HG03025 (cell line): ENCODE measurements around the gene BUD13.
A peak's percentile ranks its signal among the peaks of the same experiment; 100 is the strongest.
"Not testable (repeated sequence)": the region's sequence is repeated elsewhere in the genome, so short reads cannot be mapped to it uniquely, and the experiment has no call there.

Experiments used
- ATAC-seq: cut with Tn5 transposase; IDR thresholded peaks from one replicate; pipeline ENCODE4 v1.9.1; 2021; ENCODE audit warnings: mild to moderate bottlenecking, moderate library complexity; ENCODE audit not compliant: unreplicated experiment, low FRiP score

The BUD13 gene, protein sequence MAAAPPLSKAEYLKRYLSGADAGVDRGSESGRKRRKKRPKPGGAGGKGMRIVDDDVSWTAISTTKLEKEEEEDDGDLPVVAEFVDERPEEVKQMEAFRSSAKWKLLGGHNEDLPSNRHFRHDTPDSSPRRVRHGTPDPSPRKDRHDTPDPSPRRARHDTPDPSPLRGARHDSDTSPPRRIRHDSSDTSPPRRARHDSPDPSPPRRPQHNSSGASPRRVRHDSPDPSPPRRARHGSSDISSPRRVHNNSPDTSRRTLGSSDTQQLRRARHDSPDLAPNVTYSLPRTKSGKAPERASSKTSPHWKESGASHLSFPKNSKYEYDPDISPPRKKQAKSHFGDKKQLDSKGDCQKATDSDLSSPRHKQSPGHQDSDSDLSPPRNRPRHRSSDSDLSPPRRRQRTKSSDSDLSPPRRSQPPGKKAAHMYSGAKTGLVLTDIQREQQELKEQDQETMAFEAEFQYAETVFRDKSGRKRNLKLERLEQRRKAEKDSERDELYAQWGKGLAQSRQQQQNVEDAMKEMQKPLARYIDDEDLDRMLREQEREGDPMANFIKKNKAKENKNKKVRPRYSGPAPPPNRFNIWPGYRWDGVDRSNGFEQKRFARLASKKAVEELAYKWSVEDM

DNA sequence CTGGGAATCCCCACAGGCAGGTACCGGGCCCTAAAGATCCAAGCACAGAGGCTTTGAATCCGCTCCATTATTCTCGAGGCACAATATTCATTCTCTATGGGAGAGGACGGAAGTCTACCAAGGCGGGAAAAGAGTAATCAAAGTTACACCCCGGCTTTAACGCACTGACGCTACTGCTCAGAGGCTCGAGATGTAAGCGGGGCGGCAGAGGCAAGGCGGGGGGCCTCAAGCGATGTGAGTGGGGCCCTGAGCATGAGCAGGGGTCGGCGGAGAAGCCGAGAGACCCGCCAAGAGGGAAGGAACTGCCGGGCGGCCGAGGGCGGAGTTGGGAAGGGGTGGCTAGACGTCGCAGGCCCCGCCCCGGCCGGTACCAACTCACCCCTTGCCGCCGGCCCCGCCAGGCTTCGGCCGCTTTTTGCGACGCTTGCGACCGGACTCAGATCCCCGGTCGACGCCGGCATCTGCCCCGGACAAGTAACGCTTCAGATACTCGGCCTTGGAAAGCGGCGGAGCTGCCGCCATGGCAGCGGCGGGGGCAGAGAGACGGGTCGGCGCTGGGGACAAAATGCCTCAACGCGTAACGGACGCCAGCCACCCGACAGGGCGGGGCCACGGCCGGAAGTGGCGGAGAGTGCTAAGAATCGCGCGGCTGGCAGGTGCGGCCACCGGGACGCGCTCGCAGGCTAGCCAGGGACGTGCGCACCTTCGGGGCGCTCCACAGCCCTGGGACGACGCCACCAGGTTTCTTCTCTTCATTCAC is at the start of gene BUD13:
Gene BUD13 (minus strand): TSS at position 545 of the 760 bp plus-strand sequence. CDS start 23 bp downstream, at position 522.
- peak; percentile 85 for ATAC-seq

DNA sequence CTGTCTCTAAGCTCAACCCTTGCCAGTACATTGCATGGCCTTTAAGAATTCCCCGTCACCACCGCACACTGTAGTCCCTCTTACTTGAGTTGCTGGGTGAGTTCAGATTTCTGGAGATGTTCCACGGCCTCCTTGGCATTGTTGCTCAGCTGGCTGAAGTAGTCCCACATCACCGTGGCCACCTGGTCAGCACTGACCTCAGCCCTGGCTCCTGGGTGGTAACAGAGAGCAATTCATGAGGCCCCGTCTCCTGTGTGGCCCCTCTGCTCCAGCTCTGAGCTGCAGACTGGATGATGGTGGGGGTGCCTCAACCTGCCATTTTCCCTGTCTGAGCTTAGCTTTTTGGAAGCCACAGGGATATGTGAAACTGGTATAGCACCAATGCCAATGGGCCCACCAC is 49.8 kb upstream of the BUD13 start:
- no peak for ATAC-seq

DNA sequence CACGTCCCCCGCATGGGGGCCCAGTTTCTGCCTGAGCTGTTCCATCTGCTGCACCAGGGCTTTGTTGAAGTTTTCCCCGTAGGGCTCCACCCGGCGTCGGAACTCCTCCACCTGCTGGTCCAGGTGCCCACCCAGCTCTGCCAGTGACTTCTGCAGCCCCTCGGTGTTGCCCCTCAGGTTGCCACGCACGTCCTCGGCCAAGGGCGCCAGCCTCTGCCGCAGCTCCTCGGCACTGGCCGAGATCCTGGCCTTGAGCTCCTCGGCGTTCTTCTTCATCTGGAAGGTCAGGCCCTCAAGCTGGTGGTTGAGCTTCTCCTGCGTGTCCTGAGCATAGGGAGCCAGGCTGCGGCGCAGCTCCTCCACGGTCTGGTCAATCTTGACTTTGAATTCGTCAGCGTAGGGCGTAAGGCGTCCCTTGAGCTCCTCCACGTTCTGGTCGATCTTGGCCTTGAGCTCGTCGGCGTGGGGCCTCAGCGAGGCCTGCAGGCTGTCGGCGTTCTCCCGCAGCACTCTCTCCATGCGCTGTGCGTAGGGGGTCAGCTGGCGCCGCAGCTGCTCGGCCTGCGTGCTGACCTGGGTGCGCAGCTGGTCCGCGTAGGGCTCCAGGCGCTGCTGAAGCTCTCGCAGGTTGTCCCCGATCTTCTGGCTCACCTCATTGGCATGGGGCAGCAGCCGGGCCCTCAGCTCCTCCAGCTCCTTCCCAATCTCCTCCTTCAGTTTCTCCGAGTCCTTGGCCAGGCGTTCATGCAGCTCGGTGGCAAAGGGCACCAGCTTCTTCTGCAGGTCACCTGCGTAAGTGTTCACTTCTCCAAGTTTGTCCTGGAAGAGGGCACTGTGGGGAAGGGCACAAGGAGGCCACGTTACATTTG is 48.5 kb upstream of the BUD13 start:
- ATAC-seq: no peak

DNA sequence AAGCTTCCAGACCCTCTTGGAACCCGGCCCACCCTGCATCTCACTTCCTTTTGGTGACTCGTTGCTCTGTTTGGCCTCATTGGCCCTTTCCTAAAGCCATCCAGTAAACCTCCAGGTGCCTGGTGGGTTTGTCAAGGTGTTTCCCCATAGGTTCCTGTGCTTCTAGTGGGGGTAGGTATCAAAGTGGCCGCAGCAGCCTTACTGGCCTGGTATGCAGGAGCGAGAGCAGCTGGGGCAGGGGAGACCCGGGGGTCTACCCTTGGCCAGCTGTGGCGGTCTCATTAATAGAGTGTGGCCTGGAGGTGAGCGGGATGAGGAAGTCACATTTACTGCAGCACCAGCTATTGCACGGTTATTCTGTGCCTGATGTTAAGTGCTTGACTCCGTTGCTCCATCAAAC is 46.3 kb upstream of the BUD13 start:
- ATAC-seq: no peak

DNA sequence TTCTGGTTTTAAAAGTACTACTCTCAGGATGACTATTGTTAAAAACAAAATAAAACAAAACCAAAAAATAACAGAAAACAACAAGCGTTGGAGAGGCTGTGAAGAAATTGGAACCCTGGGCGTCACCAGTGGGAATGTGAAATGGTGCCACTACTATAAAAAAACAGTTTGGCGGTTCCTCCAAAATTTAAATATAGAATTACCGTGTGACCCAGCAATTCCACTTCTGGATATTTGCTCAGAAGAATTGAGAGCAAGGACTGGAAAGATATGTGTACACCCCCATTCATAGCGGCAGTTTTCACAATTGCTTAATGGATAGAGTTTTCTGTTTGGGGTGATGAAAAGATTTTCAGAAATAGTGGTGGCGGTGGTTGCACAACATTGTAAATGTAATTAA is 41.7 kb upstream of the BUD13 start:
- ATAC-seq: no peak

DNA sequence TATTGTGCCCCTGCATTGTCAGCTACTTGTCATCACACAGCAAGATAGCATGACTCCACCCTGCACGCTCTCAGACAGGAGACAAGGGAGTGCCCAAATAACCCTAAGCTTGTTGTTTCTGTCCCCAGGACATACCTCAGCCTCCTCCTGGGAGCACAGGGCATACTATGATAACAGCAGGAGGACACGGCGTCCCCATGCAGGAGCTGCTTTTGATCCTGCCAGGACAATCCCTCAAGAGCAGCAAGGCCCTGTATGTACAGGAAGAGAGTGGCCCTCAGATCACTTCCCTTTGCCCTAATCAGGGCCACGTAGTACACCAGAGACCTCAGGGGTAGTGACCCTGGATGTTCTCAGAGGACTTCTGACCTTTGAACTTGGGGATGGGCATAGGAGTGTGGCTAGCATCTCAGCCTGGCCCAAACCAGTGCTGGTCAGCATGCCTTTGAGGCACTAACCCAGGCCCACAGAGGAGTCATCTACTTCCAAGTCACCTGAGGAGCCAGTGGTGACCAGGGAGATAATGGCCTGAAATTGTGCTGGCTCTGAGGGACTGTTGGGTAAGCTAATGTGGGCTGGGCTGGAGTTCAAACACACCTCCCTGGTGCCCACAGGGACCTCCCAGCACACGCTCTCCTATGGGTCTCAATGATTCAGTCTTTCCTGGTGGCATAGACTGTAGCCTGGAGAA is 41.1 kb upstream of the BUD13 start:
- ATAC-seq: no peak

DNA sequence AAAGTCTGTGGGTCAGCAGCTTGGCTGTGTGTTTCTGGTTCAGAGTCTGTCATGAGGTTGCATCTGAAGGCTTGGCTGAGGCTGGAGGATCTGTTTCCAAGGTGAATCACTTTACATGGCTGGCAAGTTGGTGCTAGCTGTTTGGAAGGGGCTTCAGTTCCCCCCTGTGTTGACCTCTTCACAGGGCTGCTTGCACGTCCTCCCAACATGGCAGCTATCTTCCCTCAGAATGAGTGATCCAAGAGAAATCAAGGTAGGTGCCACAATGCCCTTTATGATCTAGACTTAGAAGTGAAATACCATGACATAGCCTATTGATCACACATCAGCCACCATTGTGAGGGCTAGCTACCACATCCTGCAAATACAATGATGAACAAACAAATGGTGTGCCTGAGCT is 40.4 kb upstream of the BUD13 start:
- no peak for ATAC-seq

DNA sequence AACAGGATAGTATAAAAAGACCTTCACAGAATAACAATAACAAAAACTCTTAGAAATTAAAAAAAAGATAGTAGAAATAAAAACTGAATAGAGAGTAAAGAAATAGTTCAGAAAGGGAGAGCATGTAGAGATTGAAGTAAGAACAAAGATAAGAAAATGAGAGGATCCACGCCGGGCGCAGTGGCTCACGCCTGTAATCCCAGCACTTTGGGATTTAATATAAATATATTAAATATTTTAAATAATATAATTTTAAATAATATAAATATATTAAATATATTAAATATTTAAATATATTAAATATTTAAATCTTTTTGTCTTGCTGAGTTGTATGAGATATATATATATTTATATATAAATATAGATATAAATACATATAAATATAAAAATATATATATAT is 39.3 kb upstream of the BUD13 start:
- no peak for ATAC-seq

DNA sequence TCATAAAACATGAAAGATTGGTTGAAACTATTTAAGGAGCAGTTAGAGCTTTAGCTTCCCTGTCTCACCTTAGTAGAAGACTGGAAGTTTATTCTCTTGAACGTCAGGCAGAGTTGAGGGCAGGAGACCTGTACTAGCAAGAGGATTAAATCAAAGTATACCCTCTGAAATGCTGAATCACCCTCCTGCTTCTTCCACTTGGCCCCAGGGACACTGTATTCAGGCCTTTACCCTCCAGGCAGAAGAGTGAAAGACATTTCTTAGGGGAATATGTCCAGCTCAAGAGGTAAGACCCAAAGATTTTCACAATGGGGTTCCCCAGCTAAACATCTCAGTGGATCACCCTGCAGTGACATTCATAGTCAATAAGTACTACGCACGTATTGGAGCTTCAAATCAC is 38.4 kb upstream of the BUD13 start:
- no peak for ATAC-seq

DNA sequence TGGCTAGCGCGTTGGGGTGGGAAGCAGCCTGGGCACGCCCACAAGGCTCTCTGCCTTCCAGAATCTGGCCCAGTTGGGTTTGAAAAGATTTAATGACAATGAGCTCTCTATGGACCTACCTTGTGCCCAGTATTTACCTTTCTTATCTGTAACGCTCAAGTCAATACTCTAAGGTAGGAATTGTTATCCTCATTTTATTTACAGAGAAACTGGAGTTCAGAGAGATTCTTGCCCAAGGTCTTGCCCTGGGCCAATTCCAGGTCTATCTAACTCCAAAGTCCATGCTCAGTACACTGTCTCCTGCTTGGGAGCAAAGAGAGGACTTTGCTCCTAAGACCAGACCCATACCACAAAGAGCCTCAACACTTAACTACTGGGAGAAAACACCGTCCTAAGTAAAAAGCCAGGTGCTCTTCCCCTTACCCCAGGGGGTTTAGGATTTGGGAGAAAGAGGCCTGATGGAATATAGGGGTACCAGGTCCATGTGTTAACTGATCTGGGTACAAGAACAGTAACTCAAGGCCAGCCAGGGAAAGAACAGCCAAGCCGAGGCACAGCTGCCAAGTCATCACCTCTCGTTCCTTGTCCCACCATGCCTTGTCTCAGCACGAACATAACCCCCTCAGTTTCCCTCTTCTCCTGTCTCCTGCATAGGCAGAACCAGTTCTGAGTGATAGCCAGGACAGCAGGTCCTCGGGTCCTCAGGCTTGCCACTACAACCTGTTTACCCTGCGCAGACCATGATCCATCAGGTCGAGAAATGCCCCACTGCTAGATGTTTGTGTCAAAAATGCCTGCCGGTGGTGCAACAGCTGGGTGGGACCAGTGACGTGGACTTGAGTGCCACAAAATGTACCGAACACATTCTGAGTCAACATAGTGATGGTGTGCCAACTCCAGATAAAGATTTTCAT is 35.7 kb upstream of the BUD13 start:
- ATAC-seq: no peak

DNA sequence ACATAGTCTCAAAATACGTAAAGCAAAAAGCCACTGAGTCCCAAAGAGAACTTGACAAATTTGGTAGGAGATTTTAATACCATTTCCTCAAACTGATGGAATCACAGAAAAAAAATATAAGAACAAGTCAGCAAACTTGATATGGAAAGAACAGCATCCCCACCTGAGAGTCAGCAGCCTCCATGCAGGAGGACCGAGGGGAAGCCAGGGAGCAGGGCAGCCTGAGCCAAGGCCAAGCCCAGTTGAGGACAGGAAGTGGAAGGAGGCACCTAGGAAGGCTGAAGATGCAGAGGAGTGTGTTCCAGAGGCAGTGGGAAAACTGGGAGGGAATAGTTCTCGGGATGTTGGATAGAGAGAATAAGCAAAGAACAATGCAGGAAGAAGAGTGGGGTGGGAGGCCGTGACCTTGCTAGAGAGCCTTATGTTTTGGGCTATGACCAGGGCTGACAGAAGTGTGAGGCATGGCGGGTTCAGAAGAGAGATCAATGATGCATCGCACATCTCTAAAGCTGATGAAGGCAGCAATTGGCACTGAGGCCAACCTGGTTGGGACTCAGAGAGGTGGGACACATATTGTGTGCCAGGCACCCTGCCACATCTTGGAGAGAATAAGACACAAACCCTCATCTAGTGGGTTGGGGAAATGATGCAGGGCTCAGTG is 34.9 kb upstream of the BUD13 start:
- ATAC-seq: no peak

DNA sequence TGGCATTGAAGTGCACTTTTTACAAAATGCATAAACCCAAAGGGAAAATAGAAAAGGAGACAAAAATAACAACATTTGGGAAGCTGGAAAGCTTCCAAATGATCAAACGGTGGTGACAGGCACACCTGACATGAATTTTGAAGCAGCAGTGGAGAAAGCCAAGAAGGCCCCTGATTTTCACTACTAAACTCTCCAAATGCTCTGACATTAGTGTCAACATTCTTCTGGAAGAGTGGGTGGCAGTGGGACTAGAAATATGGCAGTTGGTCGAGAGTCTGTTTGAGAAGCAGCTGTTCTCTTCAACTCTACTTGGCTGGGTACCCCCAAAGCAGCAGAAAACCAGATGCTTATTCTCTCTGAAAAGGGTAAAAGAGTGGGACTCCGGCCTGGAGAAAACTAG is 31.2 kb upstream of the BUD13 start:
- no peak for ATAC-seq

DNA sequence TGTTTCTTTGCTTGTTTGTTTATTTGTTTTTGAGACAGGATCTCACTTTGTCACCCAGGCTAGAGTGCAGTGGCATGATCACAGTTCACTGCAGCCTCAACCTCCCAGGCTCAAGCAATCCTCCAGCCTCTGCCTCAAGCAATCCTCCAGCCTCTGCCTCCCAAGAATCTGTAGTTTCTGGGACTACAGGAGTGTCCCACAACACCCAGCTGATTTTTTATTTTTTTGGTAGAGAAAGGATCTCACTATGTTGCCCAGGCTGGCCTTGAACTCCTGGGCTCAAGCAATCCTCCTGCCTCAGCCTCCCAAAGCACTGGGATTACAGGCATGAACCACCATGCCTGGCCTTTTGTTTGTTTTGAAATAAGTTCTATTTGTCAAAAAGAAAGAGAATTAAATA is 28.9 kb upstream of the BUD13 start:
- not testable (repeated sequence) for ATAC-seq

DNA sequence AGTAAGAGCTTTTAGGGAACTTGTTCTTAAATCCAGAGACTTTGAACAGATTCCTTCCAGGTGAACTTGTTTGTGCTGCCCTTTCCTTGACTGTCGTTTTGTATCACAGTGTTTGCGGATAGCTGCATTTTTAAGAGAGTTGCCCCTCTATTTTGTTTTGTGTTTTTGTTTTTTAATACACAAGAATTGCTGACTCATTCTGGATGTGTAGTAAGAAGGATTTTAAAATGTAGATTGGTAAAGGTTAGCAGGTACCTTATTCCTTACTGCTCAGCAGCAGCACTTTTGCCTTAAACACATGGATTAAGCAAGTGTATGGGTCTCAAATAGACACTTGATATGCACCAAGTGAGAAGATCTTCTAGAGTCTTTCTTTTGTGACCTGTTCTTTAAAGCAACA is 27.8 kb upstream of the BUD13 start:
- ATAC-seq: no peak

DNA sequence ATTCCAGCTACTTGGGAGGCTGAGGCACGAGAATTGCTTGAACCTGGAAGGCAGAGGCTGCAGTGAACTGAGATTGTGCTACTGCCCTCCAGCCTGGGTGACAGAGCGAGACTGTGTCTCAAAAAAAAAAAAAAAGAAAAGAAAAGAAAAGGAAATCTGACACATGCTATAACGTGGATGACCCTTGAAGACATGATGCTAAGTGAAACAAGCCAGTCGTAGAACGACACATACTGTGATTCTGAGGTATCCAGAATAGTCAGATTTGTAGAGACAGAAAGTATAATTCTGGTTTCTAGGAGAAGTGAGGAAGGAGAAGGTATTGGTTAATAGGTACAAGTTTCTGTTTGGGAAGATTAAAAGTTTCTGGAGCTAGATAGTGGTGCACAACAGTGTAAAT is 25.6 kb upstream of the BUD13 start:
- no peak for ATAC-seq

DNA sequence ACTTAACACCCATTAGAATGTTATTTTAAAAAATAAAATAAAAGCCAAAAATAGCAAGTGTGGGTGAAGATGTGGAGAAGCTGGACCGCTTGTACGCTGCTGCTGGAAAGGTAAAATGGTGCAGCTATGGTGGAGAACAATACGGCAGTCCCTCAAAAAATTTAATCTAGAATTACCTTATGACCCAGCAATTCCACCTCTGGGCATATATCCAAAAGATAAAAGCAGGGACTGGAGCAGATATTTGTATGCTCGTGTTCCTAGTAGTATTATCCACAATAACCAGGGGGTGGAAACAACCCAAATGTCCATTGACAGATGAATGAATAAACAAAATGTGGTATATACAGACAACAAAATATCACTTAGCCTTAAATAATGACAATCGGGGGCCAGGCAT is 25.0 kb upstream of the BUD13 start:
- no peak for ATAC-seq

DNA sequence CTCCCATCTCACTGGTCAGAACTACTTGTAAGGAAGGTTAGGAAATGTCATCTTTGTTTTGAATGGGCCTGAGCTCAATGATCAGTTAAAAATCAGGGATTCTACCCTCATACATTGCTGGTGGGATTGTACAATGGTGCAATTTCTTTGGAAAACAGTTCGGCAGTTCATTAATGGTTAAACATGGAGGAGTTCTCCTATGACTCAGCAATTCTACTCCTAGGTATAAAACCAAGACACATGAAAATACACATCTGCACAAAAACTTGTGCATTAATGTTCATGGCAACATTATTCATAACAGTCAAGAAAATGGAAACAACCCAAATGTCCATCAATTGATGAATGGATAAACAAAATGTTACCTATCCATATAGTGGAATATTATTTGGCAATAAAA is 23.8 kb upstream of the BUD13 start:
- ATAC-seq: no peak

DNA sequence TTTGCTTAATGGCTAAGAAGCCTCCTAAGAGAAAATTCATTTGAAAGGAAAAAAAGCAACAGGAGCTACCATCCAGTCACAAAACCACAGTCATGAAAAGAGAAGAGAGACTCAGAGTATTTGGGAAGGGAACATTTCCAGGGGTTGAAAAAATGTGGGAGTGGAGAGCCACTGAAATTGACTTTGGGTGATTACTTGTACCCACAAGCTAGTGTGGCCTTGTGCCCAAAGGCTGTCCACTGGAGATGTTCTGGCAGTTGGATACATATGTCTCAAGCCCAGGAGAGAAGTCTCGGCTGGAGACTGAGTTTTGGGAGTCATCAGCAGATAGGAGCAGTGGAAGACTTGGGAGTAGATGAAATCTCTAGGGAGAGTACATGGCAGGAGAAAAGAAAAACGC is 22.1 kb upstream of the BUD13 start:
- ATAC-seq: no peak

DNA sequence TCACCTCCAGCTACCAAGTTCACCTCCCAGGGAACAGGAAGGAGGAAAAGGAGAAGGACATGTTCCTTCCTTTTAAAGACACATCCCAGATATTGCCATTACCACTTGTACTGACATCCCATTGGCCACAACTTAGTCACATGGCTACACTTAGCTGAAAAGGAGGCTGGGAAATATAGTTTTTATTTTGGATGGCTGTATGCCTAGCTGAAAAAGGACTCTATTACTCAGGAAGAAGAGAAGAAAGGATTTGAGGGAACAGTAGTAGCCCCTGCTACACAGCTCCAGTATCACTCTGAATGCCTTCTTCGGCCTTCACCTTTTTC is 20.9 kb upstream of the BUD13 start:
- no peak for ATAC-seq
